IMR-90 (cell line): Measurements from ENCODE around the gene ANXA8.

Source experiments
- CHD1 ChIP-seq: IDR thresholded peaks from 2 replicates; pipeline ENCODE4 v1.6.1; 2012; ENCODE audit warnings: low read depth, low read length, improper control_type of control experiment
- FOS ChIP-seq: fragments of 150-350 bp; IDR thresholded peaks from 2 replicates; pipeline ENCODE4 v1.6.1; 2016; ENCODE audit warnings: low read depth, low read length
- MAFK ChIP-seq: IDR thresholded peaks from 2 replicates; pipeline ENCODE4 v1.6.1; 2012; ENCODE audit warnings: low read depth, low read length, improper control_type of control experiment
- MAZ ChIP-seq: IDR thresholded peaks from 2 replicates; pipeline ENCODE4 v1.6.1; 2012; ENCODE audit warnings: low read depth, mild to moderate bottlenecking, low read length, improper control_type of control experiment, moderate library complexity, borderline replicate concordance
- NFE2L2 ChIP-seq: fragments of 150-350 bp; IDR thresholded peaks from 2 replicates; pipeline ENCODE4 v1.6.1; 2016; ENCODE audit warnings: low read depth, mild to moderate bottlenecking, low read length
- RAD21 ChIP-seq: IDR thresholded peaks from 2 replicates; pipeline ENCODE4 v1.6.1; 2012; ENCODE audit warnings: low read length, improper control_type of control experiment
- USF2 ChIP-seq: fragments of 150-350 bp; IDR thresholded peaks from 2 replicates; pipeline ENCODE4 v1.6.1; 2017; ENCODE audit warnings: mild to moderate bottlenecking, antibody characterized with exemption, low read length, low read depth
- TF ChIP-seq, protein P1 (sequence below): conservative IDR thresholded peaks from 2 replicates; pipeline ENCODE4 v1.5.1; 2012; ENCODE audit warnings: mild to moderate bottlenecking, low read depth, low read length, improper control_type of control experiment

GRCh38 chr10:47454780-47455058 is 29.2 kb downstream of the ANXA8 start:
- no peak for TF ChIP-seq MAFK
- TF ChIP-seq, protein P1, sequence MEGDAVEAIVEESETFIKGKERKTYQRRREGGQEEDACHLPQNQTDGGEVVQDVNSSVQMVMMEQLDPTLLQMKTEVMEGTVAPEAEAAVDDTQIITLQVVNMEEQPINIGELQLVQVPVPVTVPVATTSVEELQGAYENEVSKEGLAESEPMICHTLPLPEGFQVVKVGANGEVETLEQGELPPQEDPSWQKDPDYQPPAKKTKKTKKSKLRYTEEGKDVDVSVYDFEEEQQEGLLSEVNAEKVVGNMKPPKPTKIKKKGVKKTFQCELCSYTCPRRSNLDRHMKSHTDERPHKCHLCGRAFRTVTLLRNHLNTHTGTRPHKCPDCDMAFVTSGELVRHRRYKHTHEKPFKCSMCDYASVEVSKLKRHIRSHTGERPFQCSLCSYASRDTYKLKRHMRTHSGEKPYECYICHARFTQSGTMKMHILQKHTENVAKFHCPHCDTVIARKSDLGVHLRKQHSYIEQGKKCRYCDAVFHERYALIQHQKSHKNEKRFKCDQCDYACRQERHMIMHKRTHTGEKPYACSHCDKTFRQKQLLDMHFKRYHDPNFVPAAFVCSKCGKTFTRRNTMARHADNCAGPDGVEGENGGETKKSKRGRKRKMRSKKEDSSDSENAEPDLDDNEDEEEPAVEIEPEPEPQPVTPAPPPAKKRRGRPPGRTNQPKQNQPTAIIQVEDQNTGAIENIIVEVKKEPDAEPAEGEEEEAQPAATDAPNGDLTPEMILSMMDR: no peak
- TF ChIP-seq FOS: no peak
- no peak for TF ChIP-seq MAZ
- no peak for TF ChIP-seq RAD21
- TF ChIP-seq USF2: no peak
- no peak for TF ChIP-seq CHD1
- TF ChIP-seq NFE2L2: no peak
